Smooth muscle cell of the pulmonary artery (primary cell): ENCODE results near the gene MAN2A1. TPM values are rescaled to one million over a fixed set of nuclear protein-coding genes. Genes with fewer than 3 reads are reported as not detected.

ENCODE experiments used
- total RNA-seq: library from RNA; depleted of rRNA; stranded (reverse); fragments of >200 nt; gene quantifications from 2 replicates; pipeline ENCODE4 v1.2.3, GENCODE V29; 2014

Gene MAN2A1
- total RNA-seq, result 57.5 and 106 TPM in 2 replicates

DNA sequence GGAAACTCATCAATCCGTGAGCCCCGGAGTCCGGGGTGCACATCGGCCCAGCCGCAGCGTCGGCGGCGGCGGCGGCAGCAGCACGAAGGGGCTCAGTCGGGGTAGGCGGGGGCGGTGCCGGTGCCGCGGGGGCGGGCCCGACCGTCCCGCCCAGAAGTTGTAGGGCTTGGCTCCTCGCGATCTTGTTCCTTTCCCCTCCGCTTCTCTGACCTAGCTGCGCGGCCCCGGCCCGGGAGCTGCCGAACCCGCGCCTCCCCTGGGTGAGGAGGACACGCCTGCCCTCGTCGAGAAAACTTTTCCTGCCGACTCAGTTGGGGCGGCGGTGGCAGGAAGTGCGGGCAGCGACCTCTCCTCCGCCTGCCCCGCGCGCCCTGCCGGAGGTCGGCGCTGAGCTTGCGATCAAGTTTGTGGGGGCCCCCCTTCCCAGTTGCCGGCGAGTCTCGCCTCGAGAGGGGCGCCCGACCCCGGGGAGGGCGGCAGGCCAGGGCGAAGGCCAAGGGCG lies at the start of gene MAN2A1:
MAN2A1 (plus strand) TSS at position 188 of the 502 bp plus-strand sequence. CDS start 491 bp downstream, outside the sequence.

